Measurements from ENCODE around the gene PPY.

DNA sequence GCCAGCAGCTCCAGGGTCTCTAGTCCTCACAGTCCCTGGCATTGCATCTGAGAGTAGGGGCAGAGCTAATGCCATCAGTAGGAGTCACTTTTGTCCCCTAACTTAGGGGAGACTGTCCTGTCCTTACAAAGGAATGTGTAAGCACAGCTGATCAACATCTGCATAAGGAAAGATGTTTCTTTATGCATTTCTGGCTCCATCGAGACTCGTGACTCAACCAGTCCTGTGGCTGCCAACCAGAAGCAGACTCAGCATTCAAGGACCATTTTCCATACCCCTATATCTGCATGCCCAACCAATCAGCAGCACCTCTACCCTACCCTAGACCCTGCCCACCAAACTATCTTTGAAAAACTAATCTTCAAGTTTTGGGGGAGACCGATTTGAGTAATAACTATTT is 26.7 kb downstream of the PPY start:
- TF ChIP-seq GATA1 (IDR thresholded peaks at IDR 0.05; ENCODE audit: low read depth, low read length) = no peak
- TF ChIP-seq POLR2A (IDR thresholded peaks at IDR 0.05; ENCODE audit: low read length) = no peak

All from erythroblast (primary cell).